AG20443 (cell line): ENCODE measurements around the gene KRT2.
"Not testable (repeated sequence)": the region's sequence is repeated elsewhere in the genome, so short reads cannot be mapped to it uniquely, and the experiment has no call there.

Experiments used
- DNase-seq: peaks from one replicate; pipeline ENCODE4 v3.0.0; 2012; ENCODE audit warnings: low spot score, mixed read lengths

Gene KRT2

GRCh38 chr12:52684431-52684830 is 32.4 kb upstream of the KRT2 start:
- DNase-seq, result no peak

DNA sequence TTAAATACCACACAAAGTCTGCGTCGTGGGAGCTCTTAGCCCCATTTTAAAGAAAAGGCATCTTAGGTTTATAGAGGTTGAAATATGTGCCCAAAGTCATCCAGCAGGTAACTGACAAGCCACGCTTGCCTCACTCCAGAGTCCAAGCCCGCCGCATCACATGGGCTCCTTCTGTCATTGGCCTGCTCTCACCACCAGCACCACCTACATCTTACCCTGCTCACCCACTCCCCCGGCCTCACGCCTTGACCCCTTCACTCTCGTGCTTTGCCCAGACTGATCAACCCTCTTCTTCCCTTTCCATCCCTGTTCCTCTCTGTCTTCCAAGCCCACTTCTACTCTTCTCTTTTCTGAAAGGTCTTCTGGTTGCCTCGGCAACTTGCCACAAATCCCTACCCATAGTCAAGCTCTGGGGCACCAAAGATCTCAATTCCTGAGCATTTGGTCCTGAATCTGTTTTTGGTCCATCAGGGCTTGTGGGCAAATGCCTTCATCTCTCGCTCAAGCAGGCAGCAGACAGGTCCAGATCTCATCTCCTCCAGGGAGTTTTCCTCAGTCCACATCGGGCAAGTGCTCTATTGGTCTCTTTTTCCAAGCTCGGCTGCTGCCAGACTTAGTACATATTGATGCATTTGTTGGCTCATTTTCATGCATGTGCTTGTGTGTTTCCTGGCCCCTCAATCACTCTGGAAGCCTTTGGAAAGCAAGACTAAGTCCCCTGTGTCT is 31.7 kb upstream of the KRT2 start:
- DNase-seq, result no peak

GRCh38 chr12:52682938-52683574 is 31.0 kb upstream of the KRT2 start:
- no peak for DNase-seq

DNA sequence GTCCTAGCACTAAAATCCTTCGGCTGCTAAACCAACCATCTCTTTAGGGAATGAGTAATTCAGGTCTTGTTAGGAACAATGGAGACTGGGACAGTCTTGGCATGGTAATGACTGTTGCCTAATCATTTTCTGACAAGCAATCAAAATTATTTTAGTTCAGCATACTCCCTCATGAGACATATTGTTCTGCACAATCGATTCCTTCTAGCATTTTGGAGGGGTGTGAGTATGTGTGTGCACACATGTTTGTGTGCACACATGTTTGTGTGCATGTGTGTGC is 30.3 kb upstream of the KRT2 start:
- no peak for DNase-seq

DNA sequence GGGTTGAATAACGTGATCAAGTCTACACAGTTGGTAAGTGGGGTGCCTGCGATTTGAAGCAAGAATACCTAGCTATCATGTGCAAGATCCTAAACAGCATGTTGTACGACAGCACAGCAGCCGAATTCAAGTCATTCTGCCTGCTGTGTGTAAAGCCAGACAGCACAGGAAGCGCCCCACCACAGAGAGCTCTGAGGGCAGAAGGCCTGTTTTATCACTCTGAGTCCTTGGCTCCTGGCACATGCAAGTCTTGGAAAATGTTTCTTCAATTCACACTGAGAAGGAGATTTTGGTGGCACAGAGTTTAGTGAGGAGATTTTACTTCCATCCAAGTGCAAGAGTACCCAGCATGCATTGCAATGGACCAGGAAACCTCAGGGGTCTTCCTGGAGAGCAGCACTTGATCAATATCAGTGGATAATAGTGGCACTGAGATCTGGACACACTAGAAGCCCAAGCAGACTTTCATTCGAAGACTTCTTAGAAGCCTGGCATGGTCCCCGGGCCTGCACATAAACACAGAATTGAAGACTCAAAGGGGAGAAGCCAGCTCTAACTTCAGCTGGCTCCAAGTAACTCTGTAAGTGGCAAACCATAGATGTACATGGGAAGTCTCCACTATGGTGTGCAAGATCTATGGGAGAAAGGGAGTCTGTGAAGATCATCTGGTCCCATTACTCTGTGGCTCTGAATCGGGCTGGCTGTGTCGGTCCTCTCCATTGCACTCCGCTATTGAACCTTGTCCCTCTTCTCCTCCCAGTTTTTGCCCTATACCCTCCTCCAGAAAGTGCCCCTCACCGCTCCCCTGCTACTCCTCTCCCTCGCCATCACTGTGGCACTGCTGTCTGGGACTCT is 29.7 kb upstream of the KRT2 start:
- DNase-seq, result no peak

- DNase-seq, result no peak
Observed at GRCh38 chr12:52680363-52680762, 28.4 kb upstream of the KRT2 start, which contains the start of gene KRT1. Gene KRT1 (minus strand): TSS chr12:52680407. CDS start chr12:52680348, 59 bp downstream.

- no peak for DNase-seq
Observed at GRCh38 chr12:52679875-52680274, 27.9 kb upstream of the KRT2 start.

DNA sequence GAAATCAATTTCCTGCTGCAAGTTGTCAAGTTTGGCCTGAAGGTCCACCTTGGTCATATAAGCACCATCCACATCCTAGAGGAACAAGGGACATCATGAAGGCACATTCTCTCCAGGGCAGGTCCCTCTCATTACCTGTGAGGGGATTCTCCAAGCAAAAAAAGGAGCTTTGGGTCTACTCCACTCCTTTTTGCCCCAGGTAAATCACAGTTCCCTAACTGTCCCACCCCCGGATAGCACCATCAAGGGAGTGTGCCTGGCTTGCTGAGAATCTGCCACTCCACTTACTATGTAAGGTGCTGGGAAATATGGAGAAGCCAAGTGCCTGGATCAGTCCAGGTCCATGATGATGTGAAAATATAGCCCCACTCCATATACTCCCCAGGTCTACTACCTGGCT is 25.7 kb upstream of the KRT2 start:
- DNase-seq, result no peak

DNA sequence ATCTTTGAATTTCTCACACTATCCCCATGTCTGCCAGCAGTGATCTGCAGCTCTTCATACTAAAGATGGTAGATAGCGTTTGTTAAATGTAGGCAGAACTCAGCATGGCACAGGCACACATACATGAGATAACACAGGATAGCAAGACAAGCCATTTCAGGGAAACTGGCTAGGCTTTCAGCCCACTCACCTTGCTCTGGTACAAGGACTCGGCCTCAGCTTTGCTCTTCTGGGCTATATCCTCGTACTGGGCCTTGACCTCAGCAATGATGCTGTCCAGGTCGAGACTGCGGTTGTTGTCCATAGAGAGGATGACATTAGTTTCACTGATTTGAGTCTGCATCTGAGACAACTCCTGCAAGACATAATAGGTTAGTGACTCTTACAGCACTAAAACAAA is 25.1 kb upstream of the KRT2 start:
- no peak for DNase-seq

- DNase-seq, result no peak
Observed at GRCh38 chr12:52676163-52676562, 24.2 kb upstream of the KRT2 start.

- no peak for DNase-seq
Observed at GRCh38 chr12:52675301-52675701, 23.3 kb upstream of the KRT2 start.

GRCh38 chr12:52674433-52674775 is 22.4 kb upstream of the KRT2 start:
- no peak for DNase-seq

DNA sequence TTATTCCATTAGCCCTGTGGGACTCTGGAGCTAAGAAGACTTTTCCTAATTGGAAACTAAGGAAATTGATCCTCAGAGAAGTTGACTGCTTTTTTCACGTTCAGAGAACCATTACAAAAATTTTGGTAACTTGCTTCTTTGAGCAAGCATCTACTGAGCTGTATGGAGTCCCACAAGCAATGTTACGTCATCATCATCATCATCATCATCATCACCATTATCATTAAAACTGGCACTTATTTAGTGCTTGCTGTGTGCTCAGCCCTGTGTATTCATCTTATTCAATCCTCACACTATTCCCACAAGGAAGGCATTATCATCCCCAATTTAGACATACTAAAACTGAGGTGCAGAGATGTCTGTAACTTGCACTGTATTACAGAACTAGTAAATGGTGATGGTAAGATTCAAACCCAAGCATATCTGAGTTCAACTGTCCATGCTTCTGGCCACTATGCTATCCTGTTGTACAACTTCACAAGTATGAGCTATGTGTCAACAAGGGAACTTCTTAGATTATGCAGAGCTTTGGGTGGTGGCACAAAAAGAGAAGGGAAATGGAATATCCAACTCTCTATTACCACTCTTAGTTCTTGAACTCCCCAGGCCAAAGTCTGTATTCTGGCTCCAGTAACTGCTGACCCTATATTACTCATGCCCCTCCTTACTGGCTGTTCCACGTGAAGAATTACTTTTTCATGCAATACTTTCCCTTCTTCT is 21.9 kb upstream of the KRT2 start:
- no peak for DNase-seq

- no peak for DNase-seq
Observed at GRCh38 chr12:52673217-52673616, 21.2 kb upstream of the KRT2 start.

- DNase-seq, result no peak
Observed at GRCh38 chr12:52672321-52672933, 20.4 kb upstream of the KRT2 start.

DNA sequence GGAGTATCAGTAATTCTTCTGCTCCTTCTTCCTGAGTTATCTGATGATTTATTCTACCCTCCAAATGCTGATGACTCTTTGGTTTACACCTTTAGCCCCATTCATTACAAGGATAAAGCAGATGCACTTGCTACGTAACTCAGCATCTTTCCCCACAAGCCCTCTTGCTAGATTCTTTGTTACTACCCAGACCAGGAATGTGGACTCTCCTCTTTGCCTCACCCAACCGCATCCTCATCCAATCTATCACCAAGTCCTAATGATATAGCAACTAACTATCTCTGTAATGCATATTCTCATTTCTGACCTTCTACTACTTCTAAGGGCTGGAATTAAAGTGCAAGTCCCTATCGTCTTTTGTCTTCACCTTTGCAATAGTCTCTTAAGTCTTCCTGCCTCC is 18.9 kb upstream of the KRT2 start:
- no peak for DNase-seq

- no peak for DNase-seq
Observed at GRCh38 chr12:52670506-52670905, 18.5 kb upstream of the KRT2 start.

- DNase-seq, result not testable (repeated sequence)
Observed at GRCh38 chr12:52669941-52670340, 17.9 kb upstream of the KRT2 start.

DNA sequence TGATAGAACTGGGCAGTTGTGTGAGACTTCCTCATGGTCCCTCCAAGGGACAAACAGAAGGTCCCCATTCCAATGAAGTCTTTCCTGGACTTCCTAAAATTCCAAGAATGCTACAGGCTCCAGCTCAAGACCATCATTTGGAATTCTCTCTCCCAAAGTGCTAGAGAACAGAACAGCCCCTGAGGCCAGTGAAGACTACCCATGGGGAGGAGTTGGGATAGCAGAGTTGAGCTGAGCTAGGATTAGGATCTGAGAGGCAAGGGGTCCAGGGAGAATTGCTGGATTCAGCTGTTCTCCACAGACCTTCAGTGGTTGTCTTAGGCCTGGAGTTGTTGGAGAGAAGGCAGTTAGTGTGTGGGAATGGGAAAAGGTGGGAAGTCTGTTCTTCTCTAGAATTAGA is 17.4 kb upstream of the KRT2 start:
- no peak for DNase-seq

- DNase-seq, result no peak
Observed at GRCh38 chr12:52667931-52668330, 15.9 kb upstream of the KRT2 start.

GRCh38 chr12:52667509-52667908 is 15.5 kb upstream of the KRT2 start:
- no peak for DNase-seq

GRCh38 chr12:52666471-52666870 is 14.5 kb upstream of the KRT2 start:
- DNase-seq, result no peak
